Fibroblast of peridontal ligament (primary cell): ENCODE results near the gene ASPRV1.
"Not testable (repeated sequence)": the region's sequence is repeated elsewhere in the genome, so short reads cannot be mapped to it uniquely, and the experiment has no call there.

ENCODE experiments used
- DNase-seq: peaks from one replicate; pipeline ENCODE4 v3.0.0-alpha.2; 2010; ENCODE audit errors: extremely low read depth

Gene ASPRV1

GRCh38 chr2:69962986-69963730 is 1.7 kb upstream of the ASPRV1 start:
- DNase-seq: no peak

GRCh38 chr2:69960821-69961220 is 610 bp downstream of the ASPRV1 start:
- DNase-seq: no peak

DNA sequence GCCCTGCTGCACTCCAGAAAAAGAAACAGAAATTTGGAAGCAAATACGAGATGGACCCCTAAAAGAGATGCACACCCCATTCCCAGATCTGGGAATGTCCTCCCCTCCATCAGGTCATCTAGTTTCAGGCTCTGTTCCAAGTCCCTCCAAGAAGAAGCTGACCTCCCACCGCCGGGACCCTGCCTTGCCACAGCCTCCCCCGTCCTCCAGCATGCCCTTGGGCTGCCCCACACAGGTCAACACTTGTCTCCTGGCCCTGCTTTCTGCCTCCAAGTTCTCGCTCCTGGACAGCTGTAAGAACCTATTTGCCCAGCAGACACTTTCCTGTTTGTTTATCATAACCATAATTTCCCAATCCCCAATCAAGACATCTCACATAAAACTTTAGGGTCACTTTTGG is 2.0 kb downstream of the ASPRV1 start:
- no peak for DNase-seq

- DNase-seq: no peak
Measured at GRCh38 chr2:69958480-69958879, 3.0 kb downstream of the ASPRV1 start.

- DNase-seq: no peak
Measured at GRCh38 chr2:69957965-69958364, 3.5 kb downstream of the ASPRV1 start.

GRCh38 chr2:69956475-69956979 is 4.9 kb downstream of the ASPRV1 start:
- DNase-seq: no peak

DNA sequence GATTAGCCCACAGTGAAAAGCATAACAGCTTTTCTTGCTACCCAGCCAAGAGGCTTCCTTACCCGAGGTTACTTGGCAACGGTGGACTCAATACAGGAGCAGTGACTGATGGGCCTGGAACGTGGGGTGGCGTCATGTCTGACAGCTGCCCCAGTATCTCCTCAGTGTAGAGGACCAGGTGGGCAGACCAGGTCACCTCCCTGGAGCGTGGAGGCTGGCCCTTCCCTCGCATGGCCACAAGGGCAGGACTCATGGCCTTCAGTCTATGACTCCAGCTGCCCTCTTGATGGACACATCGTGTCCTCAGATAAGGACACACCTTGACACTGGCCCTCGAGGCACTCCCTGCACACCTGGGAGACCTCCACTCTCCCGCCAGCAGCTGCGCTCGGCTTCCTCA is 6.4 kb downstream of the ASPRV1 start:
- DNase-seq: no peak

DNA sequence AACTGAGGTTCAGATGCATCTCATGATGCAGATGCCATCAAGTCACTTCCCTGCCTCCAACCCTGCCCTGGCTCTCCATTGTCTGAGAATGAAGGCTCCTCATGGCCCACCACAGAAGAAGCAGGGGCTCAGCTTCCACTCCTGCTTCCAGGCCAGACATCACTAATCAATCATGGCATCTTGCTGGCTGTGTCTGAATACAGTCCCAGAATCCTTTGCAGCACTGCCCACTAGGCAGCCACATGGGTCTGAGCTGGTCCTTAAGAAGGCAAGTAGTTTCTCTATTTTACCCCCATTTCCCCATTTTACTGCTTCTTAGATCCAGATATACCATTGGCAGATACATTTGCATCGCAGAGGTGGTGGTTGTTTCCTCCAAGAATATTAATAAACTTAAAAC is 7.3 kb downstream of the ASPRV1 start:
- DNase-seq: no peak

GRCh38 chr2:69952336-69953115 is 8.9 kb downstream of the ASPRV1 start:
- DNase-seq: no peak

GRCh38 chr2:69950671-69951070 is 10.8 kb downstream of the ASPRV1 start:
- DNase-seq: not testable (repeated sequence)

DNA sequence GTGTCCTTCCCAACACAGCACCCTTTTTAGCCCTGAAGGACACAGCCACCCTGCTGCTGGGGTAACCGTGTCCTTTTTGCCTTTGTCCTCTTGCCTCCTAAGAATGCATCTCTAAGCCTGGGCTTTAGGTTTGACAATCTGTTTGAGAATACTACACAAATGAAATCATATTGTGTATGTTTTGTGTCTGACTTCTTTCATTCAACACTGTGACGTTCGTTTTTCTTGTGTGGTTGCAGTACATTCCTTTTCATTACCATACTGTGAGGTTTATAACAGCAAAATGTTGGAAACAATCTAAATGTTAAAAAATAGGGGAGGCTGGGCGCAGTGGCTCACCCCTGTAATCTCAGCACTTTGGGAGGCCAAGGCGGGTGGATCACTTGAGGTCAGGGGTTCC is 11.2 kb downstream of the ASPRV1 start:
- DNase-seq: peak; percentile 49

GRCh38 chr2:69948963-69949645 is 12.3 kb downstream of the ASPRV1 start:
- no peak for DNase-seq

DNA sequence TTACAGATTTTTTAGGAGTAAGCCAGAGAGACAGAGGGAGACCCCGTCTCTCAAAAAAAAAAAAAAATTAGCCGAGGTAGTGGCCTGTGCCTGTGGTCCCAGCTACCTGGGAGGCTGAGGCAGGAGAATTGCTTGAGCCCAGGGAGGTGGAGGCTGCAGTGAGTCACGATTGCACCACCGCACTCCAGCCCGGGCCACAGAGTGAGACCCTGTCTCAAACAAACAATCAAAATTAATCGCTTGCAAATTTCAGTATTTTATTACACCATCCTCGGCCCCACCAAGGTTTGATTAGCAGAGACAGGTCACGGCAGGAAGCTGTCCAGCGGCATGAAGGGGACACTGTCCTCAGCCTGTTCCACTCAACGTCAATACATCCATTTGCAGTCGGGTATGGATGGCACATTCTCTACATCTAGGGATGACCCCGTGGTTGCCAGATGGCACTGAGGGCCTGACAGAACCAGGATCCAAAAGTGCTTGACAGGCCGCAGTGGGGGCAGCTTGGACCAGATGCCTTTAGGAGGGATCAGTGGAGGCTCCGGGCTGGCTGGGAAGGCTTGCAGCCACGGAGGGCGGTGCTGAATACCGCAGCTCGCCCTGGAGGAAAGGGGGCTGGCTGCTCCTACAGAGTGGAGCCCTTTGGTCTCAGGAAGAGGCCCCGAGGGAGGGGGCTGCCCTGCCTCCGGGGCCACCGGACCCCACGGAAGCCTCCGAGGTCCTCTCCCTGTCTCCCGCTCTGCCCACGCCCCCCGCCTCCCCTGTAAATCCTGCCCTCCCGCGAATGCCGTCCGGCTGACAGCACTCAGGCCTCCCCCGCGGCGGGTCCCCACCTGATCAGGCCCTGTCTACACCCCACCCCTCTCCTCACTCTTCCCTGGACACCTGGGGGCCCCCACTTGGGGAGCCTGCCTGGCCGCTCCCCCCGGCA is 13.1 kb downstream of the ASPRV1 start:
- DNase-seq: no peak

DNA sequence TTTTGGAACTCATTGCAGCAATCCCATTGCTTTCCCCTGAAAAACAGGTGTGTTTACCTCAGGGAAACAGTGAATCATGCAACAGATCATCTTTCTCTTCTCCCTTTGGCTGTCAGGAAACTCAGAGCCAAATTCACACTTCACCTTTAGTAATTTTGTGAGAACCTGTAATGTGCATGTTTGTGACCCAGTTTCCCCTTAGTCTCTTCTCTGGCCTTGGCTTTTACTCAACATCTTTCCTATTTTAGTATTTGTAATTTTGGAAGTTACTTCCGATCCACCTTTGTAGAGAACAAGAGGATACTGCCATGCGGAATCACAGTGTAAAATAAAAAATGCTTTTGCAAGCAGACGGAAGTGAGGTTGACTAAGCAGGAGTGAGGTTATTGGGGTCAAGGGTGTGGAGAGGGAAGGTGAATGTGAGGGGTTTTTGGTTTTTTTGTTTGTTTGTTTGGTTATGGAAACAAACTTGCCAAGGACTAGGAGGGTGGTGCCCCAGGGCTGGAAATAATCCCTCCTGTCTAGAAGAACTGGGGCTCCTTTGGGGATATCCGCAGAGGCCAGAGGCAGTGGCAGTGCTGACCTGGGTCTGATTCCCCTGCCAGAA is 14.0 kb downstream of the ASPRV1 start:
- no peak for DNase-seq

- DNase-seq: peak; percentile 24
Measured at GRCh38 chr2:69946351-69947324, 14.8 kb downstream of the ASPRV1 start.

DNA sequence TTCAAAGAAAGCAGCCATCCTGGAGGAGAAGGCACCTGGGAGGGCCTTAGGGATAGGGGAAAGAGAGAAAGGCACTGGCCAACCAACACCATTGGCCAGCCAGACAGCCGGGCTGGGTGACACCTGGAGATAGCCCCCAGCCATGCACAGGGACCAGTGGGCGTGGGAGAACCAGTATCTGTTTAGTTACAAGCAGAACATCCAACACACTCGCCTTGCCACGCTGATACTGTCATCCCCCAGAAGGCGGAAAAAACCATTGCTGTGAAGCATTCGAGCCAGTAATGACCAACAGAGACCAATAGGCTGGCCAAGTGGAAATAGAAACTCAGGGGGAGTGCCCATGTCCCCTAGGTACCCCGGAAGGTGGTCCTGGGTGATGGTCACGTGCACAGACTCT is 15.5 kb downstream of the ASPRV1 start:
- no peak for DNase-seq

DNA sequence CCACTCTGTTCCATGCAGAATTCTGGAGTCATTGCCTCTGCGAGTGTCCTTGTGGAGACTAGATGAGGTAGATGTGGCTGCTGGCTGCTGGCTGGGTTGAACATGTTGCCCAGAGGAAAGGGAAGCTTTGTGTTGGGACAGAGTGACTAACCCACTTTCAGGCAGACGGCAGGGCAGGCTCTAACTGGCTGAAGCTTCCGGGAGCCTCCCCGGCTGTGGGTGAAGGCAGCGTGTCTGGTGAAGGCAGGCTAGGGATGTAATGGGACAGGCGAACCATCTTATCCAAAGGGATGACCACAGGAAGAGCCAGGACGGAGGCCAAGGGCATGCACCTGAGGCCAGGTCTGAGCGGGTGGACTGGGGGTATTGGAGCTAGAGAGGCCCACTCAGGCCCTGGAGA is 16.0 kb downstream of the ASPRV1 start:
- no peak for DNase-seq

DNA sequence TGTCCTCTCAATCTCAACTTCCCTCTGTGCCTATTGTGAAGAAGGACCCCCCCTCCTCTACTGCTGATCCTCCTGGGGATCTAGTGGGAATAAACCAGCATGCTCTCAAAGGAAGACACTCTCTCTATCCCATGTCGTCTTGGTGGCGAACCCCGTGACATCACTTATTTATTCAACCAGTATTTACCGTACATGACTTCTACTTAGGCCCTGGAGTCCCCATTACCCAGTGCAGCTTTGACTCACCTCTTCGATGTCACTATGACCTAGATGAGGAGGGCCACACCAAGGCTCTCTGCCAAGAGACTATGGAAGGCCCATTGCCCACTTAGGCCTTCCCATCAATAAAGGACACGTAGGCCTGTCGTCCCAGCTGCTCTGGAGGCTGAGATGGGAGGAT is 16.7 kb downstream of the ASPRV1 start:
- DNase-seq: no peak

DNA sequence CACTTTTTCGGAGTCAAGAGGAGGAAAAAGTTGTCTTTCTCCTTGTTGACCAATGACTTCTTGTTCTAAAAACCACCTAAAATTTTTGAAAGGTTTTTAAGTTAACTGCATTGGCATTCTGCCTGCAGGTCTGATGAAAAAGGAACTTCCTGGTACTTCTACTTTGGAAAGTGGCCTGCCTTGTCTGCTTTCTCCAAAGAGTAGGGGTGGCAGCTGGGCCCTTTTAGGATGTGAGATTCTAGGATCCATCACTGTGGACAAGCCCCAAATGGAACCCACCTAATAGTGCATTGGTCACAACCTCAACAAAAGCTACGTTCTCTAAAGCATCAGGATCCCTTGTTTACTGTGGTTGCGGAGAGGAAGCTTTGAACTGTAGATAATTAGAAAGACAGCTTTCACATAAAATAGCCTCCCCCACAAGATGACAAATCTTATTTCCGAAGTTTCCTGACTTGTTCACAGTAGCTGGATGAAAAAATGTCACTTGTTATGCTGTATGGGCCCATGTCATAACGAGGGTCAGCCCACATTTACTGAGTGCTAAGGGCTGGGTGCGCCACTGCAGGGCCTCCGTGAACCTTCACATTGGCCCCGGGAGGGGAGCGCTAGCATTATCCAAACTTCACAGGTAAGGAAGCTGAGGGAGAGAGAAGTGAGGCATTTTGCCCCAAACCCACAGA is 17.4 kb downstream of the ASPRV1 start:
- DNase-seq: no peak
